Spleen (tissue), 11 donors: ENCODE results near the gene TNRC6A. TPM values are rescaled to one million over a fixed set of nuclear protein-coding genes. Genes with fewer than 3 reads are reported as not detected.

Source experiments
- DNase-seq: peaks from one replicate; pipeline ENCODE4 v3.0.0-alpha.2; 2020
- H3K27ac ChIP-seq, 8 donors: fragments of 200-600 bp; sonication (generic) in 7 of 8; 1 replicate in 4 of 8; 2 replicates in 4 of 8; pipeline versions ENCODE4 v1.5.0 to v1.8.0; 2016 to 2021; ENCODE audit warnings: inconsistent platforms in 4 of 8, mild to moderate bottlenecking in 4 of 8, moderate library complexity in 1 of 8
- H3K27me3 ChIP-seq, 7 donors: fragments of 200-600 bp; sonication (generic) in 6 of 7; replicated peaks in 1 of 7; 1 replicate in 4 of 7; 2 replicates in 3 of 7; pipeline versions ENCODE4 v1.5.0 to v1.8.0; 2016 to 2021; ENCODE audit warnings: inconsistent platforms in 3 of 7, mild to moderate bottlenecking in 1 of 7
- H3K36me3 ChIP-seq, 6 donors: fragments of 200-600 bp; sonication (generic) in 5 of 6; 1 replicate in 4 of 6; 2 replicates in 2 of 6; pipeline versions ENCODE4 v1.5.0 to v1.8.0; 2016 to 2021; ENCODE audit warnings: inconsistent platforms in 2 of 6
- H3K4me1 ChIP-seq, 6 donors: fragments of 200-600 bp; sonication (generic) in 5 of 6; 1 replicate in 3 of 6; 2 replicates in 3 of 6; pipeline versions ENCODE4 v1.5.0 to v1.8.0; 2016 to 2021; ENCODE audit warnings: inconsistent platforms in 3 of 6
- H3K4me3 ChIP-seq, 8 donors: fragments of 200-600 bp; sonication (generic) in 7 of 8; 1 replicate in 4 of 8; 2 replicates in 4 of 8; pipeline versions ENCODE4 v1.5.0 to v1.8.0; 2016 to 2021; ENCODE audit warnings: inconsistent platforms in 4 of 8, mild to moderate bottlenecking in 4 of 8, moderate library complexity in 2 of 8
- H3K9me3 ChIP-seq, 8 donors: fragments of 200-600 bp; sonication (generic) in 7 of 8; 1 replicate in 4 of 8; 2 replicates in 4 of 8; pipeline versions ENCODE4 v1.5.0 to v1.8.0; 2016 to 2021; ENCODE audit warnings: inconsistent platforms in 4 of 8
- POLR2A ChIP-seq, 3 donors: fragments of 450-650 bp; IDR thresholded peaks; one replicate each; pipeline ENCODE4 v1.5.1; 2017; ENCODE audit warnings: antibody characterized with exemption in 3 of 3, mild to moderate bottlenecking in 1 of 3
- POLR2AphosphoS5 ChIP-seq, 3 donors: sonication (generic); formaldehyde crosslinking; IDR thresholded peaks; one replicate each; pipeline ENCODE4 v1.5.1; 2017; ENCODE audit warnings: antibody characterized with exemption in 3 of 3
- WGBS, 5 donors: extraction: QIAGEN DNeasy Blood & Tissue Kit in 3 of 5; methylation state at CpG; one replicate each; pipeline versions ENCODE4 v1.1.5 to v1.1.7; 2013 to 2018; 5-methylcytosine and 5-hydroxymethylcytosine counted together
- intact Hi-C: fragments of 100-400 bp; cut with DNase I; formaldehyde crosslinking; loops from one replicate; pipeline ENCODE4 v1.15.0; 2023; ENCODE audit warnings: low total_unique reads
- polyA plus RNA-seq, 3 donors: library from polyadenylated mRNA; stranded (reverse); fragments of 200-250 nt; gene quantifications; one replicate each; pipeline ENCODE4 v1.2.1, GENCODE V29; 2013
- total RNA-seq, 7 donors: library from RNA; depleted of rRNA in 3 of 7; stranded (reverse); fragments of >200 nt in 3 of 7; fragmentation: NEBNext Ultra II Directional in 4 of 7; extraction: Animal tissue kit (Norgen Biotek cat#: 25700) in 4 of 7; gene quantifications; one replicate each; pipeline versions ENCODE4 v1.1.0 to v1.2.1, GENCODE V29; 2016 to 2021
- TF ChIP-seq, protein P1 (sequence below), 11 experiments: fragments of 200-600 bp in 7 of 11; fragments of 450-650 bp in 4 of 11; sonication (generic) in 4 of 11; IDR thresholded peaks in 8 of 11; conservative IDR thresholded peaks in 3 of 11; 1 replicate in 7 of 11; 2 replicates in 4 of 11; pipeline versions ENCODE4 v1.4.0 to v1.8.0; 2016 to 2021; ENCODE audit warnings: antibody characterized with exemption in 11 of 11, inconsistent platforms in 4 of 11, mild to moderate bottlenecking in 1 of 11
- donor health status: healthy with polysubstance abuse.
- donor health status: DM: no; HTN: no; CAD: no; lungs with moderate emphysema.
- donor health status: DM: no; HTN: no; CAD: no.
- donor health status: Bipolar disorder and iron deficiency.
- donor health status: healthy.
- donor health status: DM: no; HTN: no; CAD: no.
- donor health status: DM: yes; HTN: yes; CAD: no.

The TNRC6A gene
- total and polyA plus RNA-seq, 10 donors = 6.5 to 67.8 (median 57.3) TPM

DNA sequence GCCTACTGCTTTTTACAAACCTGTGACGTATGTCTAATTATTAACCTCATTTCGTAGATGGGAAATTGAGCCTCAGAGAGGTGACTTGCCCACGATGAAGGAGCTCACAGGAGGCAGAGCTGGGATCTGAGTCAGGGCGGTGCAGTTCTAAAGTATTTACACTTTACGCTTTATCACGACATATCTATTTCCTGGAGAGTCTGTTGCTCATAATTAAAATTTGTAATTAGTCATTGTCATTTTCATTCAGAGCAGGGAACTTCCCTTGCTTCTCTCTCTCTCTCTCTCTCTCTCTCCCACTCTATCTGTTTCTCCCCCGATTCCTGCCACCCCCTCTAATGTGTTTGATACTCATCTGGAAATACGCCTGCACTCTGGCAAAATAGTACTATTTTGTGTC lies 122.2 kb downstream of the TNRC6A start:
- H3K36me3 ChIP-seq = no peaks in the 10 kb centered on the region
- TF ChIP-seq, protein P1, sequence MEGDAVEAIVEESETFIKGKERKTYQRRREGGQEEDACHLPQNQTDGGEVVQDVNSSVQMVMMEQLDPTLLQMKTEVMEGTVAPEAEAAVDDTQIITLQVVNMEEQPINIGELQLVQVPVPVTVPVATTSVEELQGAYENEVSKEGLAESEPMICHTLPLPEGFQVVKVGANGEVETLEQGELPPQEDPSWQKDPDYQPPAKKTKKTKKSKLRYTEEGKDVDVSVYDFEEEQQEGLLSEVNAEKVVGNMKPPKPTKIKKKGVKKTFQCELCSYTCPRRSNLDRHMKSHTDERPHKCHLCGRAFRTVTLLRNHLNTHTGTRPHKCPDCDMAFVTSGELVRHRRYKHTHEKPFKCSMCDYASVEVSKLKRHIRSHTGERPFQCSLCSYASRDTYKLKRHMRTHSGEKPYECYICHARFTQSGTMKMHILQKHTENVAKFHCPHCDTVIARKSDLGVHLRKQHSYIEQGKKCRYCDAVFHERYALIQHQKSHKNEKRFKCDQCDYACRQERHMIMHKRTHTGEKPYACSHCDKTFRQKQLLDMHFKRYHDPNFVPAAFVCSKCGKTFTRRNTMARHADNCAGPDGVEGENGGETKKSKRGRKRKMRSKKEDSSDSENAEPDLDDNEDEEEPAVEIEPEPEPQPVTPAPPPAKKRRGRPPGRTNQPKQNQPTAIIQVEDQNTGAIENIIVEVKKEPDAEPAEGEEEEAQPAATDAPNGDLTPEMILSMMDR (IDR thresholded peaks at IDR 0.05 in 8 of 11, conservative IDR thresholded peaks at IDR 0.05 in 3 of 11) = no peak
- TF ChIP-seq POLR2AphosphoS5 (IDR thresholded peaks at IDR 0.05) (no peak), POLR2A (IDR thresholded peaks at IDR 0.05) (no peak)
- no peak overlapping the region for H3K4me3 ChIP-seq
- no peaks in the 10 kb centered on the region for H3K9me3 ChIP-seq
- H3K4me1 ChIP-seq = no peaks in the 10 kb centered on the region
- no peak for DNase-seq
- intact Hi-C loops = no loop called here
- 59 to 72% (median 63%) methylated on average over 8 of the region's 8 CpGs for WGBS, 5 donors
- no peaks in the 10 kb centered on the region for H3K27me3 ChIP-seq
- no peak overlapping the region for H3K27ac ChIP-seq

DNA sequence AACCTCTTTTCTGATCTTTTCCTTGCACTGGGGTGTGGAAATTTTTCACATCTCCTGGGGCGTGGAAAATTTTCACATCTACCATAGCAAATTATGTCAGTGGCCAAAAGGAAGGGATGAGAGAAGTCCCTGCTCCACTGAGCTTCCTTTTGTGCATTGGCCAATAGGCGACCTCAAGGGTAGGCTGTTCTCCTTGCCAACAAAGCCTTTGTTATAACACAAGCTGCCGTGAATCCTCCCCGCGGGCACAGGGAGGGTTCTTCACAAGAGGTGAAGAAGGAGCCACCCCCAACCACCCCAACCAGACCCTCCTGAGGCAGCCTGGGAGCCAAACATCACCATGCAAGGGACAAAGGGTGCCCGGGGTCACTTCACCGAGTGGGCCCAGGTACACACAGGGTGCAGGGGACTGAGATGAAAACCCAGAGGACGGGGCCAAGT lies 122.8 kb downstream of the TNRC6A start:
- H3K4me3 ChIP-seq = no peak overlapping the region
- H3K27ac ChIP-seq = no peak overlapping the region
- DNase-seq = no peak
- H3K4me1 ChIP-seq = no peaks in the 10 kb centered on the region
- TF ChIP-seq POLR2AphosphoS5 (IDR thresholded peaks at IDR 0.05) = no peak
- TF ChIP-seq POLR2A (IDR thresholded peaks at IDR 0.05) = no peak
- TF ChIP-seq, protein P1 (IDR thresholded peaks at IDR 0.05 in 8 of 11, conservative IDR thresholded peaks at IDR 0.05 in 3 of 11) = no peak
- intact Hi-C loops = no loop called here
- no peaks in the 10 kb centered on the region for H3K9me3 ChIP-seq
- no peaks in the 10 kb centered on the region for H3K36me3 ChIP-seq
- WGBS, 5 donors = 71 to 87% (median 79%) methylated on average over 6 to 8 of the region's 8 CpGs
- H3K27me3 ChIP-seq = peaks cover 0 to 2% (median 0%) of the 10 kb centered on the region in 7 donors

DNA sequence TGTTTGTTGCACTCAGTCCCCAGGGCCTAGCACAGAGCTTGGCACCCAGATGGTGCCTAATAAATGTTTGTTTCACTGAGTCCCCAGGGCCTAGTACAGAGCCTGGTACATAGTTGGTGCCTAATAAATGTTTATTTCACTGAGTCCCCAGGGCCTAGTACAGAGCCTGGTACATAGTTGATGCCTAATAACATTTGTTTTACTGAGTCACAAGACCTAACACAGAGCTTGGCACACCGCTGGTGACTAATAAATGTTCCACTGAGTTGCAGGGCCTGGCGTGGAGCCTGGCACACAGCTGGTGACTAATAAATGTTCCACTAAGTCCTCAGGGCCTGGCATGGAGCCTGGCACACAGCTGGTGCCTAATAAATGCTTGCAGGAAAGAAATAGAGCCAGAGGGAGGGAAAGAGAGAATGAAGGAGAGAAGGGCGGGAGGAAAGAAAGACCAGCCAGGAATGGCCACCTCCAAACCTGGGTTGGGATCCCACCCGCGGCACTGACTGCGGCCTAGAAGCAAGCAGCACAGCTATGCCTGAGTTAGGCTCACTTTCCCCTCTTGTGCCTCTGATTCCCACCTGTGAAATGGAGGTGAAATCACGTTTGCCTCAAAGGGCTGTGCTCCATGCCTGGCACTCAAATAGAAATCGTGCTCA lies 123.8 kb downstream of the TNRC6A start:
- TF ChIP-seq POLR2AphosphoS5 (IDR thresholded peaks at IDR 0.05) (no peak), POLR2A (IDR thresholded peaks at IDR 0.05) (no peak)
- TF ChIP-seq, protein P1 (IDR thresholded peaks at IDR 0.05 in 8 of 11, conservative IDR thresholded peaks at IDR 0.05 in 3 of 11) = no peak
- Histone ChIP-seq H3K4me3 (no peak overlapping the region), H3K36me3 (no peaks in the 10 kb centered on the region), H3K27me3 (peaks cover 0 to 11% (median 0%) of the 10 kb centered on the region in 7 donors), H3K4me1 (no peaks in the 10 kb centered on the region), H3K27ac (no peak overlapping the region), H3K9me3 (no peaks in the 10 kb centered on the region)
- 76 to 88% (median 83%) methylated on average over 8 of the region's 8 CpGs for WGBS, 5 donors
- intact Hi-C loops = no loop called here
- DNase-seq = no peak

DNA sequence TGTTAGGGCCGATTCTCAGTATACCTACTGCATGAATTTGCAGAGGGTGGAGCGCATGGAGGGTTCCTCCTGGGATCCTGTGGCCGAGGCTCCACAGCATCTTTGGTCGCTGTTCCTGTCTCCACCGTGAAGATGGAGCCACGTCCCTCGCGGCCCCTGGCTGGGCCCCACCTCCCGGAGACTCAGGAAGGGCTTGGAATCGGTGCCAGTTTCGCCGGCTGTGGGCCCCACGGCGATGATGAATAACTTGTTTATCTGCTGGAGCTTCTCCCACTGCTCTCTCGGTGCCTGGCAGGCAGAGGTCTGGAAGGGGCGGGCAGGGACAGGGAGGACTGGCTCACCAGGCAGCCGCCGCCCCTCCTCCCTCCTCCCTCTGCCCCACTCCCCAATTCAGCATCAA lies 124.4 kb downstream of the TNRC6A start:
- DNase-seq = no peak

More for the DNA sequence above, 124.4 kb downstream of the TNRC6A start:
- Histone ChIP-seq H3K4me3 (no peak overlapping the region), H3K27ac (no peak overlapping the region), H3K9me3 (no peaks in the 10 kb centered on the region), H3K4me1 (no peaks in the 10 kb centered on the region), H3K27me3 (peaks cover 0 to 11% (median 0%) of the 10 kb centered on the region in 7 donors), H3K36me3 (no peaks in the 10 kb centered on the region)
- TF ChIP-seq POLR2A (IDR thresholded peaks at IDR 0.05) (no peak), POLR2AphosphoS5 (IDR thresholded peaks at IDR 0.05) (no peak)
- TF ChIP-seq, protein P1 (IDR thresholded peaks at IDR 0.05 in 8 of 11, conservative IDR thresholded peaks at IDR 0.05 in 3 of 11) = no peak
- intact Hi-C loops = no loop called here
- 22 to 38% (median 26%) methylated on average over 16 to 18 of the region's 18 CpGs for WGBS, 5 donors
